Cortex of kidney (tissue), 1 donor: Measurements from ENCODE around the gene SNAI3.
"Not testable (repeated sequence)": the region's sequence is repeated elsewhere in the genome, so short reads cannot be mapped to it uniquely, and the experiment has no call there.

Source experiments
- DNase-seq: peaks from one replicate; lab custom pipeline; 2025; lab: John Stamatoyannopoulos, UW

SNAI3 gene

GRCh38 chr16:88669980-88670379, 16.3 kb downstream of the SNAI3 start:
- DNase-seq: no peak

GRCh38 chr16:88669493-88669892, 16.8 kb downstream of the SNAI3 start:
- not testable (repeated sequence) for DNase-seq

- DNase-seq: no peak
Observed at GRCh38 chr16:88667461-88667860, 18.8 kb downstream of the SNAI3 start.

GRCh38 chr16:88665570-88665969, 20.7 kb downstream of the SNAI3 start:
- DNase-seq: no peak

- no peak for DNase-seq
Observed at GRCh38 chr16:88665148-88665547, 21.2 kb downstream of the SNAI3 start.

GRCh38 chr16:88662843-88663606, 23.3 kb downstream of the SNAI3 start, which contains the start of gene MVD:
Gene MVD, minus strand, starts transcription at chr16:88663091. Its CDS starts 11 bp downstream, at chr16:88663080.
- peak; percentile 83 for DNase-seq

- no peak for DNase-seq
Observed at GRCh38 chr16:88662222-88662842, 24.0 kb downstream of the SNAI3 start.

GRCh38 chr16:88661468-88661867, 24.8 kb downstream of the SNAI3 start:
- no peak for DNase-seq

GRCh38 chr16:88659160-88659559, 27.1 kb downstream of the SNAI3 start:
- DNase-seq: no peak

- no peak for DNase-seq
Observed at GRCh38 chr16:88658714-88659113, 27.6 kb downstream of the SNAI3 start.

GRCh38 chr16:88657371-88657770, 28.9 kb downstream of the SNAI3 start:
- no peak for DNase-seq

GRCh38 chr16:88656291-88656980, 29.9 kb downstream of the SNAI3 start:
- DNase-seq: no peak

- DNase-seq: no peak
Observed at GRCh38 chr16:88655733-88656281, 30.5 kb downstream of the SNAI3 start.

- DNase-seq: no peak
Observed at GRCh38 chr16:88655053-88655732, 31.1 kb downstream of the SNAI3 start.

- DNase-seq: no peak
Observed at GRCh38 chr16:88654363-88655052, 31.8 kb downstream of the SNAI3 start.

- no peak for DNase-seq
Observed at GRCh38 chr16:88653596-88654362, 32.5 kb downstream of the SNAI3 start.

- no peak for DNase-seq
Observed at GRCh38 chr16:88653101-88653500, 33.2 kb downstream of the SNAI3 start.

- DNase-seq: no peak
Observed at GRCh38 chr16:88652762-88653063, 33.6 kb downstream of the SNAI3 start.

GRCh38 chr16:88651989-88652761, 34.1 kb downstream of the SNAI3 start:
- no peak for DNase-seq
